HEK293 (cell line): ENCODE data around the gene FADS2.

Source experiments
- CTCF ChIP-seq: fragments of 450-650 bp; formaldehyde crosslinking; IDR thresholded peaks from 2 replicates; pipeline ENCODE4 v1.5.1; 2016; ENCODE audit warnings: missing biosample characterization, missing genetic modification characterization
- ZNF121 ChIP-seq: fragments of 450-650 bp; formaldehyde crosslinking; IDR thresholded peaks from 2 replicates; pipeline ENCODE4 v1.5.1; 2016; ENCODE audit warnings: missing biosample characterization, missing genetic modification characterization
- ZNF366 ChIP-seq: fragments of 450-650 bp; formaldehyde crosslinking; conservative IDR thresholded peaks from 2 replicates; pipeline ENCODE4 v1.5.1; 2016; ENCODE audit warnings: missing biosample characterization, missing genetic modification characterization
- ZNF76 ChIP-seq: fragments of 450-650 bp; formaldehyde crosslinking; IDR thresholded peaks from 2 replicates; pipeline ENCODE4; 2016; ENCODE audit warnings: low read depth, missing biosample characterization, missing genetic modification characterization, borderline replicate concordance
- ZNF768 ChIP-seq: fragments of 450-650 bp; formaldehyde crosslinking; IDR thresholded peaks from 2 replicates; pipeline ENCODE4 v1.5.1; 2018; ENCODE audit warnings: missing biosample characterization, mild to moderate bottlenecking, missing genetic modification characterization

GRCh38 chr11:61914471-61915171 lies 86.5 kb downstream of the FADS2 start:
- TF ChIP-seq CTCF (tag by site-specific recombination) (no peak), ZNF768 (tag by site-specific recombination) (no peak), ZNF76 (tag by site-specific recombination) (no peak), ZNF121 (tag by site-specific recombination) (no peak), ZNF366 (tag by site-specific recombination) (no peak)
